ENCODE measurements around the gene SCML2.
"Not testable (repeated sequence)": the region's sequence is repeated elsewhere in the genome, so short reads cannot be mapped to it uniquely, and the experiment has no call there.

Gene SCML2

GRCh38 chrX:18271309-18271708 is 83.2 kb downstream of the SCML2 start:
- DNase-seq (ENCODE audit: low read depth): no peak

GRCh38 chrX:18255059-18255458 is 99.4 kb downstream of the SCML2 start:
- DNase-seq (ENCODE audit: low read depth): no peak

- no peak for DNase-seq (ENCODE audit: low read depth)
Measured at GRCh38 chrX:18252644-18253359, 101.7 kb downstream of the SCML2 start.

- DNase-seq (ENCODE audit: low read depth): not testable (repeated sequence)
Measured at GRCh38 chrX:18229646-18230045, 124.8 kb downstream of the SCML2 start.

- no peak for DNase-seq (ENCODE audit: low read depth)
Measured at GRCh38 chrX:18228069-18228468, 126.4 kb downstream of the SCML2 start.

- DNase-seq (ENCODE audit: low read depth): no peak
Measured at GRCh38 chrX:18227458-18227857, 127.0 kb downstream of the SCML2 start.

- no peak for DNase-seq (ENCODE audit: low read depth)
Measured at GRCh38 chrX:18220786-18221185, 133.7 kb downstream of the SCML2 start, which contains the start of gene BEND2. TSS of gene BEND2 (minus strand) at chrX:18220886. CDS start at chrX:18220750, 136 bp downstream.

- DNase-seq (ENCODE audit: low read depth): no peak
Measured at GRCh38 chrX:18210470-18210869, 144.0 kb downstream of the SCML2 start.

GRCh38 chrX:18206657-18207056 is 147.8 kb downstream of the SCML2 start:
- no peak for DNase-seq (ENCODE audit: low read depth)

- no peak for DNase-seq (ENCODE audit: low read depth)
Measured at GRCh38 chrX:18203631-18204030, 150.9 kb downstream of the SCML2 start.

GRCh38 chrX:18194688-18195087 is 159.8 kb downstream of the SCML2 start:
- DNase-seq (ENCODE audit: low read depth): no peak
